CD4-positive, alpha-beta T cell treated with Interleukin-1 beta for 1 hour (primary cell): ENCODE data around the gene DEXI.

ENCODE experiments used
- DNase-seq, 2 donors: peaks; one replicate each; pipeline ENCODE4 v3.0.0-alpha.2; 2020 to 2022

The DEXI gene

GRCh38 chr16:10942352-10943063 lies at the start of gene DEXI:
Gene DEXI, minus strand, starts transcription at chr16:10942468. Its CDS starts 463 bp downstream, at chr16:10942005.
- peak; percentile 95 to 96 for DNase-seq

GRCh38 chr16:10990378-10990777 lies 48.1 kb upstream of the DEXI start:
- no peak for DNase-seq

GRCh38 chr16:10989559-10989958 lies 47.3 kb upstream of the DEXI start:
- no peak for DNase-seq

- DNase-seq, result no peak
Observed at GRCh38 chr16:10988879-10989278, 46.6 kb upstream of the DEXI start.

GRCh38 chr16:10988164-10988803 lies 46.0 kb upstream of the DEXI start:
- DNase-seq, result no peak

GRCh38 chr16:10987361-10988163 lies 45.3 kb upstream of the DEXI start:
- no peak for DNase-seq

GRCh38 chr16:10984509-10984908 lies 42.2 kb upstream of the DEXI start:
- no peak for DNase-seq

GRCh38 chr16:10983159-10983558 lies 40.9 kb upstream of the DEXI start:
- DNase-seq, result peak in 1 of 2 donors; percentile 24

- DNase-seq, result no peak
Observed at GRCh38 chr16:10982465-10983150, 40.3 kb upstream of the DEXI start.

GRCh38 chr16:10981697-10982216 lies 39.5 kb upstream of the DEXI start:
- peak; percentile 31 to 37 for DNase-seq

GRCh38 chr16:10980813-10981212 lies 38.5 kb upstream of the DEXI start:
- DNase-seq, result no peak

GRCh38 chr16:10979717-10980601 lies 37.7 kb upstream of the DEXI start:
- no peak for DNase-seq

GRCh38 chr16:10978871-10979446 lies 36.7 kb upstream of the DEXI start:
- DNase-seq, result no peak

- no peak for DNase-seq
Observed at GRCh38 chr16:10978124-10978523, 35.9 kb upstream of the DEXI start.

GRCh38 chr16:10976634-10977033 lies 34.4 kb upstream of the DEXI start:
- DNase-seq, result no peak

GRCh38 chr16:10972819-10973464 lies 30.7 kb upstream of the DEXI start:
- DNase-seq, result no peak

GRCh38 chr16:10972108-10972818 lies 30.0 kb upstream of the DEXI start:
- DNase-seq, result no peak

GRCh38 chr16:10971560-10971961 lies 29.3 kb upstream of the DEXI start:
- DNase-seq, result peak; percentile 31 to 65

GRCh38 chr16:10970065-10970464 lies 27.8 kb upstream of the DEXI start:
- DNase-seq, result no peak

- no peak for DNase-seq
Observed at GRCh38 chr16:10969615-10970014, 27.3 kb upstream of the DEXI start.
